ENCODE measurements around the gene GREB1.

GRCh38 chr2:11663427-11663826, 129.6 kb downstream of the GREB1 start:
- TF ChIP-seq CTCF (conservative IDR thresholded peaks at IDR 0.05 in 1 of 2, IDR thresholded peaks at IDR 0.05 in 1 of 2; ENCODE audit: extremely low read depth in 1 of 2, insufficient read depth in 1 of 2, low read depth in 1 of 2, low read length in 2 of 2) (no peak), EZH2 (IDR thresholded peaks at IDR 0.05; ENCODE audit: borderline replicate concordance, low read length) (no peak)
